ENCODE data around the gene CELSR1. TPM values are rescaled to one million over a fixed set of nuclear protein-coding genes. Genes with fewer than 3 reads are reported as not detected.
"Not testable (repeated sequence)": the region's sequence is repeated elsewhere in the genome, so short reads cannot be mapped to it uniquely, and the experiment has no call there.

CELSR1 gene
- total RNA-seq, 3 donors from 2014 or later: 0.22 to 0.63 (median 0.38) TPM

DNA sequence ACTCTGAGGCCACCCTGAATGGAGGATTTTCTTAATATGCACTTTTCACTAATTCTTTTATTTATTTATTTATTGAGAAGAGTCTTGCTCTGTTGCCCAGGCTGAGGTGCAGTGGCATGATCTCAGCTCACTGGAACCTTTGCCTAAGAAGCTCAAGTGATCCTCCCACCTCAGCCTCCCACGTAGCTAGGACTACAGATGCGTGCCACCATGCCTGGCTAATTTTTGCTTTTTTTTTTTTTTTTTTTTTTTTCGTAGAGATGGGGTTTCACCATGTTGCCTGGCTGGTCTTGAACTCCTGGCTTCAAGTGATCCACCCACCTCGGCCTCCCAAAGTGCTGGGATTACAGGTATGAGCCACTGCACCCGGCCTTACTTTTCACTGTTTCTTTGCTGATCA is 140.4 kb downstream of the CELSR1 start:
- not testable (repeated sequence) for H3K4me3 Mint-ChIP-seq; DNase-seq; ATAC-seq; H3K9me3 Mint-ChIP-seq; H3K27me3 Mint-ChIP-seq (ENCODE audit: low read depth); H3K36me3 Mint-ChIP-seq (ENCODE audit: insufficient read depth)
- H3K4me1 Mint-ChIP-seq (ENCODE audit: low read depth): peaks cover 10% of the 10 kb centered on the region

DNA sequence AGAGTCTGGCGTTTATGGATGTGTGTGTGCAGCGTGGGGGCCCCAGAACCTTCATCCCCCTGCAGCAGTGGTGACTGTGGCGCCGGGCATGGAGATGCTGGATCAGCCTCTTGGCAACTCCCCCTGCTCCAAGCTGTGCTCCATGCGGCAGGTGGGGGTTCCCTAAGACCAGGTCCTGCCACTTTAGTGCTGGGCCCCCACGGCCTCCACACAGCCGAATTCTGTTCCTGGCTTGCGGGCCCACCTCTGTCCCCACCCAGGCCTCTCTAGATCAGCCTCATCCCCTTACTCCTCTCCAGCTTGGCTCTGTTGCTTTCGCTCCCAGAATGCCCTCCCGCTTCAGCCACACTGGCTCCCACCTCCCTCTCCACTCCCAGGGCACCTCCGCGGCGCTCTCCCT is 142.3 kb downstream of the CELSR1 start:
- Mint-ChIP-seq H3K36me3 (ENCODE audit: insufficient read depth) (no peaks in the 10 kb centered on the region), H3K9me3 (no peaks in the 10 kb centered on the region), H3K4me1 (ENCODE audit: low read depth) (peaks cover 10% of the 10 kb centered on the region), H3K27me3 (ENCODE audit: low read depth) (peaks cover 4% of the 10 kb centered on the region), H3K4me3 (no peak overlapping the region)
- ATAC-seq: no peak
- no peak for DNase-seq

- no peaks in the 10 kb centered on the region for H3K36me3 Mint-ChIP-seq (ENCODE audit: insufficient read depth)
- peaks cover 6% of the 10 kb centered on the region for H3K27me3 Mint-ChIP-seq (ENCODE audit: low read depth)
- no peak for ATAC-seq
- H3K4me3 Mint-ChIP-seq: no peak overlapping the region
- no peak for DNase-seq
- no peaks in the 10 kb centered on the region for H3K9me3 Mint-ChIP-seq
- peaks cover 10% of the 10 kb centered on the region for H3K4me1 Mint-ChIP-seq (ENCODE audit: low read depth)
Measured at GRCh38 chr22:46394622-46395021, 142.8 kb downstream of the CELSR1 start.

- no peaks in the 10 kb centered on the region for H3K9me3 Mint-ChIP-seq
- peaks cover 6% of the 10 kb centered on the region for H3K27me3 Mint-ChIP-seq (ENCODE audit: low read depth)
- peaks cover 5% of the 10 kb centered on the region for H3K4me1 Mint-ChIP-seq (ENCODE audit: low read depth)
- H3K36me3 Mint-ChIP-seq (ENCODE audit: insufficient read depth): no peaks in the 10 kb centered on the region
- no peak for DNase-seq
- ATAC-seq: no peak
- no peak overlapping the region for H3K4me3 Mint-ChIP-seq
Measured at GRCh38 chr22:46393873-46394272, 143.5 kb downstream of the CELSR1 start.

DNA sequence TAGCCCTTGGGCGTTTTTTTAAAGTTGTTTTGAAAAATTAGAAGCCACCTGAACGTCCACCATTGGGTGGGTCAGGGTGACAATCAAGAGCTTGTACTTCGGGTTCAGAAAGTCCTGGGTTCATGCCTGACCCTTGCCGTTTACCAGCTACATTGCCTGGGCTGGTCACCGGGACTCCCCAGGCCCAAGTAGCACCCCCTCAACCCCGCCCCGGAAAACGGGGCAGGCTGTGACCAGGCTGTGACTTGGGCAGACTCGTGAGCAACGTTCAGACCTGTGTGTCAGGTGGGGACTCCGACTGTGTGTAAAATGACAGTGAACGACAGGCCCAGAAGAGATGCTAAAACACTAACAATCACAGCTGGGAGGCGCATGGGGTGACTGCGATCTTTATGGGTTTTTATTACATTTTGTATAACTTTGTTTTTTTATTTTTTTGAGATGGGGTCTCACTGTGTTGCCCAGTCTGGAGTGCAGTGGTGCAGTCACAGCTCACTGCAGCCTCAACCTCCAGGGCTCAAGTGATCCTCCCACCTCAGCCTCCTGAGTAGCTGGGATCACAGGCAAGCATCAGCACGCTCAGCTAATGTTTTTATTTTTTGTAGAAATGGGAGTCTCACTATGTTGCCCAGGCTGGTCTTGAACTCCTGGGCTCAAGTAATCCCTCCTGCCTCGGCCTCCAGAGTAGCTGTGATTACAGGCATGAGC is 145.1 kb downstream of the CELSR1 start:
- no peaks in the 10 kb centered on the region for H3K36me3 Mint-ChIP-seq (ENCODE audit: insufficient read depth)
- peaks cover 5% of the 10 kb centered on the region for H3K4me1 Mint-ChIP-seq (ENCODE audit: low read depth)
- H3K4me3 Mint-ChIP-seq: no peak overlapping the region
- H3K9me3 Mint-ChIP-seq: no peaks in the 10 kb centered on the region
- H3K27me3 Mint-ChIP-seq (ENCODE audit: low read depth): peaks cover 6% of the 10 kb centered on the region
- DNase-seq (no peak), ATAC-seq (no peak)

DNA sequence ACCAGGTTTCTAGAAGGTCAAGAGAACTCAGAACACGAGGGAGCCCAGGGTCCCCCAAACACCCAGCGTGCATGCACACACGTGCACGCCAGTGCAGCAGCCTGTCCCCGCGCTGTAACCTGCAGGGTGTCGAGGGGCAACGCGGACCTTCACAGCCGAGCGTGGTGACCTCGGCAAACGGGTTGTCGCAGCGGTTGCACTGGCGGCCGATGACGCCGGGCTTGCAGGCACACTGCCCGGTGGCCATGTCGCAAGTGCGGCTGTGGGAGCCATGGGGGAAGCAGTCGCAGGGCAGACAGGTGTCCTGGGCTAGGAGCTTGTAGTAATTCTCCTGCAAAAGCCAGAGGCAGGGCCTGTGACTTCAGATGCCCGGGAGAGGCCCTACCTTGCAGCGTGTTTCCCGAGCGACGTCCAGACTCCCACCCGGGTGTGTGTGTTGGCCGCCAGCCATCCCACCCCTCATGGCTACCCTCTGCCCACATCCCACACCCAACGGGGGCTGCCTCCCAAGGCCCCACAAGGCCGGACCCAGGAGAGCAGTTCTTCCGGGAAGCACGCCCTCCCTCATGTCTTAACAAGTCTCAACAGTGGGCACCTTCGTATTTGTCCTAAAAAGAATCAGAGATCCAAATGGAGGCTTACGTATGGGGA is 145.8 kb downstream of the CELSR1 start:
- Mint-ChIP-seq H3K27me3 (ENCODE audit: low read depth) (peaks cover 6% of the 10 kb centered on the region), H3K36me3 (ENCODE audit: insufficient read depth) (no peaks in the 10 kb centered on the region), H3K9me3 (no peaks in the 10 kb centered on the region), H3K4me1 (ENCODE audit: low read depth) (peaks cover 5% of the 10 kb centered on the region), H3K4me3 (no peak overlapping the region)
- no peak for ATAC-seq
- DNase-seq: no peak

DNA sequence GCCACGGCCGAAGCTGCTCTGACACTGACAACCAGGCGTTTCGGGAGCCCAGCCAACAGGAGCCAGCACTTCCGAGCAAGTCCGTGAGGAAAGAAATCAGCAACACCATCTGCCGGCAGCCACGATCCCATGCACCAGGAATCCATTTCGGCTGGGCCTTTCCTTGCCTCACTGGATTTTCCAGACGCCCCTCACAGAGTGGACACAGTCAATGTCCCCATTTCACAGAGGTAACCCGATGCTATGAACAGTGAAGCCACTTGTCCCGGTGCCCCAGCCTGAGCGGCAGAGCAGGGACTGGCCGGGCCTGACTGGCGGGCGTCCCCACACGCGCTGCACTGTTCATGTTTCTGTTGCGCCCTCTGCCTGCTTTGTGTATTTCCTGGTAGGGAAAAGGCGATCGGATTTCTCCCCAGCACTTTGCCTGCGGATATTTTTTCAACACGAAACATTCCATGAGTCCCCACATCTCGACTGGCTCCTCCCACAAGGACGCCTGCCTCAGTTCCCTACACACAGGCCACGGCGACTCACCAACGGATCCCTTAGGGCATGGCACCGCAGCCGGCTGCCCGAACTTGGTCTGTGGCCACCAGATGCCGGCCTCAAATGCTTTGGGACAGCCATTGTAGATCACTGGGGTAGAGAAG is 146.6 kb downstream of the CELSR1 start:
- Mint-ChIP-seq H3K4me3 (no peak overlapping the region), H3K4me1 (ENCODE audit: low read depth) (peaks cover 5% of the 10 kb centered on the region), H3K36me3 (ENCODE audit: insufficient read depth) (no peaks in the 10 kb centered on the region), H3K9me3 (no peaks in the 10 kb centered on the region), H3K27me3 (ENCODE audit: low read depth) (peaks cover 6% of the 10 kb centered on the region)
- DNase-seq: no peak
- ATAC-seq: no peak

GRCh38 chr22:46390105-46390651 is 147.2 kb downstream of the CELSR1 start:
- Mint-ChIP-seq H3K9me3 (no peaks in the 10 kb centered on the region), H3K36me3 (ENCODE audit: insufficient read depth) (no peaks in the 10 kb centered on the region), H3K4me1 (ENCODE audit: low read depth) (peaks cover 5% of the 10 kb centered on the region), H3K27me3 (ENCODE audit: low read depth) (peaks cover 6% of the 10 kb centered on the region), H3K4me3 (no peak overlapping the region)
- DNase-seq (no peak), ATAC-seq (no peak)

DNA sequence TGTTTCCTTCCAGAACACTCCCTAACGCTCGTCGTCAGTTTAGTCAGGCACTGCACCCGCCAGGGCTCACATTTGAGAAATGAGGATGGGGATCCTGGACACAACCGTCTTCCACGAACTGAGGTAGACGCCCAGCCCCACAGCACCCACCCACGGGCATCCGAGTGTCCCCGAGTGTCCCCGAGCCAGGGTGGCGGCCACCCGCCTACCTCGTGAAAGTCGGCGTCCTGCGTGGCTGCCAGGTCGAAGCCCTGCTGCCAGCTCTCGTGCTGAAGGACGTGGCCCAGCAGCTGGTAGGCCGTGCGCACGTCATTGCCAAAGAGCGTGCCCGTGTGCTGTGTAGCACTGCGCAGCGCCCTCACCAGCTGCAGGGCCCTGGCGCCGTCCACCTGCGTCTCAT is 148.3 kb downstream of the CELSR1 start:
- H3K36me3 Mint-ChIP-seq (ENCODE audit: insufficient read depth): no peaks in the 10 kb centered on the region
- H3K27me3 Mint-ChIP-seq (ENCODE audit: low read depth): peaks cover 6% of the 10 kb centered on the region
- ATAC-seq (no peak), DNase-seq (no peak)
- H3K4me3 Mint-ChIP-seq: no peak overlapping the region
- H3K4me1 Mint-ChIP-seq (ENCODE audit: low read depth): peaks cover 5% of the 10 kb centered on the region
- H3K9me3 Mint-ChIP-seq: no peaks in the 10 kb centered on the region

DNA sequence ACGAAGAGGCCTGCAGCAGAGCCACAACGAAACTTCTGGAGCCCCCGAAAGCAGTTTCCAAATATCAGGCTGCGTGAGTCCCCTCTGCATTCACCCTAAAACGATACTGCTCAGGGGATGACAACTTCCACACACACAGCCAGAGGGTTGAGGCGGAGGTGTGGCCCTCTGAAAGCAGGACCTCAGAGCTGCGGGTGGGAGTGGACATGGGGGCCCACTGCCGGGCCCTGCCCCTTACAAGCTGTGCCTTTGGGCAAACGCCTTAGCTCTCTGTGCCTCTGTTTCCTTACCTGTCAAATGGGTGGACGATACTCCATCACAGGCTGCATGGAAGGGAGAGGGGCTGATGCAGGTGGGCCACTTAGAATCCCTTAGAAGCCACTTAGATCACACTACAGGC is 148.8 kb downstream of the CELSR1 start:
- Mint-ChIP-seq H3K9me3 (no peaks in the 10 kb centered on the region), H3K4me3 (no peak overlapping the region), H3K4me1 (ENCODE audit: low read depth) (peaks cover under 1% of the 10 kb centered on the region)

GRCh38 chr22:46387748-46388147 is 149.7 kb downstream of the CELSR1 start:
- no peaks in the 10 kb centered on the region for H3K36me3 Mint-ChIP-seq (ENCODE audit: insufficient read depth)
- no peak for ATAC-seq
- no peak for DNase-seq
- H3K4me1 Mint-ChIP-seq (ENCODE audit: low read depth): no peaks in the 10 kb centered on the region
- peaks cover 6% of the 10 kb centered on the region for H3K27me3 Mint-ChIP-seq (ENCODE audit: low read depth)
- H3K4me3 Mint-ChIP-seq: no peak overlapping the region
- no peaks in the 10 kb centered on the region for H3K9me3 Mint-ChIP-seq

More for the DNA sequence above, 148.8 kb downstream of the CELSR1 start:
- DNase-seq (no peak), ATAC-seq (no peak)
- H3K36me3 Mint-ChIP-seq (ENCODE audit: insufficient read depth): no peaks in the 10 kb centered on the region
- H3K27me3 Mint-ChIP-seq (ENCODE audit: low read depth): peaks cover 6% of the 10 kb centered on the region

DNA sequence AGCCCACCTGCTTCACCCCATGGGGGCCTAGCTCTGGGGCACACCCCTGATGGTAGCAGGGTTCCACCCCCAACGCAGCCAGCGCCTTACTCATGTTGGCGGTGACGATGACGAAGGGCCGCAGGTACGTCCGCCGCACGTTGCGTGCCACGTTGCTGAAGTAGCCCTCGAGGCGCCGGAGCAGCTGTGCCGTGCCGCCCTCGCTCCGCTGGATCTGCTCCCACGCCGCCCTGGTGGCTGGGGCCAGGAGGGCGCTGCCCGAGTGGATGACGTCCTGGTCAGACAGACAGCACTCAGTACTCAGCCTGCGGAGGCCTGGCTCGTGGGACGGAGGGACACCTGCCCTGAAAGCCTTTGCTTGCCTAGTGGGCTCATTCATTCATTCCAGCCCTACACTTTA is 151.1 kb downstream of the CELSR1 start:
- Mint-ChIP-seq H3K9me3 (no peaks in the 10 kb centered on the region), H3K36me3 (ENCODE audit: insufficient read depth) (no peaks in the 10 kb centered on the region), H3K4me3 (no peak overlapping the region), H3K4me1 (ENCODE audit: low read depth) (no peaks in the 10 kb centered on the region), H3K27me3 (ENCODE audit: low read depth) (peaks cover 6% of the 10 kb centered on the region)
- ATAC-seq (no peak), DNase-seq (no peak)

DNA sequence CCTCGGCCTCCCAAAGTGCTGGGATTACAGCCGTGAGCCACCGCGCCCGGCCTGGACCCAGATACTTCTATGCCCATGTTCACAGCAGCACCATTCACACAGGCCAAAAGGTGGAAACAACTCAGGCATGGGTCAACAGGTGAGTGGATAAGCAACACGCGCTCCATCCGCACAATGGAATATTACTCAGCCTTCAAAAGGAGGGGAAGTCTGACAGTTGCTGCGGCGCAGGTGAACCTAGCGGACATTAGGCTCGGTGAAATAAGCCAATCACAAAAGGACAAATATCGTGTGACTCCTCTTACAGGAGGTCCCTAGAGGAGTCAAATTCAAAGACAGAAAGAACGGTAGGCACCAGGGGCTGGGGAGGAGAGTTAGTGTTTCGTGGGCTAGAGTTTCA is 154.9 kb downstream of the CELSR1 start:
- no peaks in the 10 kb centered on the region for H3K9me3 Mint-ChIP-seq
- no peak for ATAC-seq

GRCh38 chr22:46381731-46382130 is 155.7 kb downstream of the CELSR1 start:
- peaks cover under 1% of the 10 kb centered on the region for H3K9me3 Mint-ChIP-seq
- H3K27me3 Mint-ChIP-seq (ENCODE audit: low read depth): no peaks in the 10 kb centered on the region
- no peaks in the 10 kb centered on the region for H3K36me3 Mint-ChIP-seq (ENCODE audit: insufficient read depth)
- no peak overlapping the region for H3K4me3 Mint-ChIP-seq
- no peaks in the 10 kb centered on the region for H3K4me1 Mint-ChIP-seq (ENCODE audit: low read depth)
- ATAC-seq (no peak), DNase-seq (no peak)

More for the DNA sequence above, 154.9 kb downstream of the CELSR1 start:
- H3K36me3 Mint-ChIP-seq (ENCODE audit: insufficient read depth): no peaks in the 10 kb centered on the region
- no peak overlapping the region for H3K4me3 Mint-ChIP-seq
- H3K27me3 Mint-ChIP-seq (ENCODE audit: low read depth): no peaks in the 10 kb centered on the region
- DNase-seq: no peak
- no peaks in the 10 kb centered on the region for H3K4me1 Mint-ChIP-seq (ENCODE audit: low read depth)
